ENCODE data around the gene NSL1. TPM values are rescaled to one million over a fixed set of nuclear protein-coding genes. Genes with fewer than 3 reads are reported as not detected.

The NSL1 gene
- total RNA-seq, 1 experiment from 2014 or later: 42.5 TPM

DNA sequence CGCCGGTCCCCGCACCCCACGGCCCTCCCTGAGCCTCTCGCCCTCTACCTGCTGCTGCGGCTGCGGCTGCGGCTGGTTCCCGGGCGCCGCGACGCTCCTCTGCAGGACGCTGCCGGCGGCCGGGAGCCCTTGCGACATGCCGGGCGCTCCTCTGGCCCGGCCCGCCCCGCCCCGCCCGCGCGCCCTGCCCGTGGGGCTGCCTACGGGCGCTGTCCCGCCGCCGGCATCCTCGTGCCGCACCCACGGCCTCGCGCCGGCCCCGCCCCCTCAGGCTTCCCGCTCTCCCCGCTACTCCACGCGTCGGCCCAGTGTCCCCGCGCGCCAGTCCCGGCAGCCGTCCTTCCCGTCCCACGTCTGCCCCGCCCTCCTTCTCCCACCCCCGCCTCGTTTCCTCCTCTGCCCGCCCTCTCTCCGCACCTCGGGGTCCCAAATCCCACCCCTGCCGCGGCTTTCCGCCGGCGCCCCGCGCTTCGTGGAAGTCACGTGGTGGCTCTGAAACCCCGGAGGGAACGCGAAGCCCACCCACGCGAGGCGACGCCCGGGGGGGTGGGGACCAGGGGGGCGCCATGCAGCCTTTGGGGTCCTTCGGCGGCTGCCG lies 91.9 kb downstream of the NSL1 start, which contains the start of gene BATF3:
Gene BATF3 (minus strand): TSS at position 216 of the 598 bp plus-strand sequence. CDS start 78 bp downstream, at position 138.
- in situ Hi-C loops (cut with HindIII; ENCODE audit: low pct_unique_long_range_greater_than_20kb, low sequenced_read_pairs): no loop called here
- peak; percentile 21 for DNase-seq (ENCODE audit: low read depth, low spot score)

DNA sequence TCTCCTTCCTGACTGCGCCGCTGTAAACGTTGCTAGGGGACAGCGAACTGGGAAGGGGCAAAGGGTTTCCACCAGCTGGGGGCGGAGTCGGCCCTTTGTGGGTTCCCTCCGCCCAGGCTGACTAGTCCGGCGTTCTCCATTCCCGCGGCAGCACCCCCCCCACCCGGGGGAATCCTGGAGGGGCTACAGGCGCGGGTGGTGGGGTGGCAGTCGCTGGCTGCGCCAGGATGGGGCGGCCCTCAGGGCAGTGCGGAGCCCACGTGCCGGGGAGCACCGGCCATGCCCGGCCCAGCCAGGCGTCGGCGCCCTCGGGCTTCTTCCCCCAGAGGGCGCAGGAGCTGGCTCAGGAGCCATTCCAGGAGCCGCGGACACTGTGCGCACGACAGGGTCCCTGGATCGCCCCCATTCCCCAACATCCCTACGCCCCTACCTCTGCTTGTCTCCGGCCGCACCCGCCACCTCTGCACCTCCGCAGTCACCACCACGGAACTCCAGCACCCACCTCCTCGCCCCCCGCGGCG lies 92.4 kb downstream of the NSL1 start:
- in situ Hi-C loops (cut with HindIII; ENCODE audit: low pct_unique_long_range_greater_than_20kb, low sequenced_read_pairs): no loop called here
- DNase-seq (ENCODE audit: low read depth, low spot score): peak; percentile 54

DNA sequence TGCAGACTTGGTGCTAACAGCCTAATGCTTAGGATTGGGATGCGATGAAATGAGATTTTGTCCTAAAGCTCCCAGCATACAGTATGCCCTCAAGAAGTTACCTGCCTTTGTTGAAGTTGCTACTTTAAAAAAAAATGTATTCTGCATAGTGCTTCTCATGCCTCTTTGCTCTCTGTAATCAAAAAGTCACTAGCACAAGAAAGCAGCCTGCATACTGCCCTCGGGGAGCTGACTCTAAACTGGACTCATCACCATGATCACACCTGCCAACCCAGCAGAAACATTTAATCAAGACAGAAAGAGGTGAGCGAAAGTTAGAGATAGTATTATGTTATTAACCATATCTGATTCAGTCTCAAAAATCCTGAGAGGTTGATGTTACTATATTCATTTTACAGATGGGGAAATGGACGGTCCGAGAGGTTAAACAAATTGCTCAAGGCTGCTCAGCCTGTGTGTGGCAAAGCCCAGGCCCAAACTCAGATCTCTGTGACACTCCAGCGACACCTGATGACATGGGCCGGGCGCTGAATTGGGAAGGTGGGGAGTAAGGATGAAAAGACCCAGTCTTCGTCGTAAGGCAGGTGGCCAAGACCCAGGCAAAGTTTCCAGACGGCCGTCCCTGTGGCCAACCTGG lies 93.0 kb downstream of the NSL1 start:
- in situ Hi-C loops (cut with HindIII; ENCODE audit: low pct_unique_long_range_greater_than_20kb, low sequenced_read_pairs): no loop called here
- DNase-seq (ENCODE audit: low read depth, low spot score): no peak

DNA sequence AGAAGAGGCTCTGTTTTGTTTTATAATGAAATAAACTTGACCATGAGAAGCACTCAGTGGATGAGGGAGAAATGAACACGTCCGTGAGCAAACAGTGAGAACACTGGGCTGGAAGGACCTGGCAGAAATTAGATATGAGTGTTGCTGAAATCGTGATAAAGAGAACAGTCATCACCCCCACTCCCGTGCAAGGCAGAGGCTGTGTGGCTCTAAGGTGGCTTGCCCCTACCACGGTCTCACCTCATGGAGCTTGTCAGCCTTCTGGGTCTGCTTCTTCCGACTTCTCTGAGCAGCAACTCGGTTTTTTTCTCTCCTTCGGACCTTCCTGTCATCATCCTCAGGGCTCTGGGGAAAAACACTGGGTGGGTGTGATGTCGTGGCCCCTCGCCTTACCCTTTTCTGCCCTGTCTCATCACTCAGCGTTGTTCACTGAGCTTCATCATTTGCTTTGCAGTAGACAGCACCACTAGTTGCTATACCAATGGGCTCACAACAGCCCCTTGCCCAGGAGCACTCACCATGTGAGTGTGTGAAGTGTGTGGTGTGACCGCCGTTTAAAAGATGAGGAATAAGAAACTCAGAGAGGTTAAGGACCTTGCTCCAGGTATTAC lies 94.8 kb downstream of the NSL1 start:
- no peak for DNase-seq (ENCODE audit: low read depth, low spot score)
- in situ Hi-C loops (cut with HindIII; ENCODE audit: low pct_unique_long_range_greater_than_20kb, low sequenced_read_pairs): no loop called here

DNA sequence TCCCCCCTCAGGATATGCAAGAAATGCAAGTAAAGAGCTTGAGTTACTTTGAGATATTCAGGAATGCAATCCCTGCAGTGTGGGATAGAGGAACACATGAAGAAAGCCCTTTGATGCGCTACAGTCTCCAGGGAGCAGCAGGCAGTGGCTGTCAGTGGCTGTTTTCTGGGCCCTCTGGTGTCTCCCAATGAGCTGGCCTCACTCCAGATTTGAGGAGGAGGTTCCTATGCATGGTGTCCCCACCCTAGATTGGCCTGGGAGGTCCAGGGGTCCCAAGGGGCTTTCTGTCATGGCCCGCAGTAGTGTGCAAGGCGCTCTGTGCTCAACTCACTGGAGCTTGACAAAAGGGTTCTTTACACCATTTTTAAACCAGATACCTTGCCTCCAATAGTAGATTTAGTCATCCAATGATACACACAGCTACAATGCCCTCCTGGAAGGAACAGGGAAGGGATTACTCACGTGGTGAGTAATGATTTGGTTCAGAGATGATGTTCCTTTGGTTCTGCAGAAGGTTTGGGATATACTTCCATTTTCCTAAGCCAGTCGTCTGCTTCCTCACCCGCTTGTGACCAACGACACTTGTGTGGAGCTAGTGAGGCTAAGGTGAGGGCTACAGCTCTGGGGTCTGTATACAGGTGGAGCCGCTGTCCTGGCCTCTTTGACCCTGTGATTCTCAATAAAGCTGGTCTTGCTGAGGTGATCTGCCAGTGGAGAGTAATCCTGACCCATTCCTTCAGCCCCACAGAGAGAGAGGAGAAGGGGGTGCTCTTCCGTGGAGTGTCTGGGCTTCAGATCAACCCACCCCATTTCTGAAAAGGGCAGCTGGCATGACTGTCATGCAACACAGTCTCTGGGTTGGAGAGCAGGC lies 98.6 kb downstream of the NSL1 start:
- in situ Hi-C loops (cut with HindIII; ENCODE audit: low pct_unique_long_range_greater_than_20kb, low sequenced_read_pairs): no loop called here
- DNase-seq (ENCODE audit: low read depth, low spot score): no peak

DNA sequence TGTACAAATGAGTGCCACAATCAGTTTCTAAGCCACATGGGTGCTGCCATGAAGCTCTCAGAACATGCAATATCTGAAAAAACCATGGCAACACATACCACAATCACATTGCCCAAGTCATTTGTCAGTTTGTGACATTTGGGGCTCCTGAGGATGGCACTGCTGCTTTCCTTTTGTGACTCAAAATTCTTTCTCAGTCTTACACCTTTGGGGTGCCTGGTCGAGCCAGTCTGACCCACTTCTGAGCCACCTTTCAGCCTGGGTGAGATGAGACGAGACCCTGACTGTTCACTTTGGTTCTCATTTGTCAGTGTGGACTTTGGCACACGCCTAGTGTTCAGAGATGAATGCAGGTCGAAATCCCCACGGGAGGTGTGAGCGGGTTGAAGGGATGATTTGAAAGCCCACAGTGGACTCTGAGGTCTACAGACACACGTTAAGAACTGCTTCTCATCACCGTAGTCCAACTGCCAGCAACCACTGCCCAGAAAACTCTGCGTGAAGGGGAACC lies 100.0 kb downstream of the NSL1 start:
- no peak for DNase-seq (ENCODE audit: low read depth, low spot score)
- in situ Hi-C loops (cut with HindIII; ENCODE audit: low pct_unique_long_range_greater_than_20kb, low sequenced_read_pairs): no loop called here

DNA sequence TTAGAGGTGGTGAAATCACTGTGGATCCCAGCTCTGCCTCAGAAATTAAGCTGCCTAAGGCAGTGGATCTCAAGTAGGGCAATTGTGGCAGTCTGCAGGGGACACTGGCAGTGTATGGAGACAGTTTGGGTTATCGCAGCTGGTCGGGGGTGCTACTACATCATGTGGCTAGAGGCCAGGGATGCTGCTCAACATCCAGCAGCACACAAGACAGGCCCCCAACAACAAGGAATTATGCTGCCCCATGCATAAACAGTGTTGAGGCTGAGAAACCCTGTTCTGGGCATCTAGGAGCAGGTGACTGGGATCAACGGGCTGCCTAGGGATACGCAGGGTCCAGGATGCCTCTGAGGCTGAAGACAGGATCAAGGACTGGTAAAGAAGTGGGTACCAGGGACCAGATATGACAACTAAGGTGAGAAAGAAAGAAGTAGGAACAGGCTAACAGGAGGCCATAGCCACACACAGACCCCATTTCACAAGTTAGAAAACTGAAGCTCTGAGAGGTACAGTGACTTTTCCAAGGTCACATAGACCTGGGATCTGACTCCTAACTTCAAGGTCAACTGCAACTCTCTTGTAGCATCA lies 100.7 kb downstream of the NSL1 start:
- in situ Hi-C loops (cut with HindIII; ENCODE audit: low pct_unique_long_range_greater_than_20kb, low sequenced_read_pairs): no loop called here
- no peak for DNase-seq (ENCODE audit: low read depth, low spot score)

DNA sequence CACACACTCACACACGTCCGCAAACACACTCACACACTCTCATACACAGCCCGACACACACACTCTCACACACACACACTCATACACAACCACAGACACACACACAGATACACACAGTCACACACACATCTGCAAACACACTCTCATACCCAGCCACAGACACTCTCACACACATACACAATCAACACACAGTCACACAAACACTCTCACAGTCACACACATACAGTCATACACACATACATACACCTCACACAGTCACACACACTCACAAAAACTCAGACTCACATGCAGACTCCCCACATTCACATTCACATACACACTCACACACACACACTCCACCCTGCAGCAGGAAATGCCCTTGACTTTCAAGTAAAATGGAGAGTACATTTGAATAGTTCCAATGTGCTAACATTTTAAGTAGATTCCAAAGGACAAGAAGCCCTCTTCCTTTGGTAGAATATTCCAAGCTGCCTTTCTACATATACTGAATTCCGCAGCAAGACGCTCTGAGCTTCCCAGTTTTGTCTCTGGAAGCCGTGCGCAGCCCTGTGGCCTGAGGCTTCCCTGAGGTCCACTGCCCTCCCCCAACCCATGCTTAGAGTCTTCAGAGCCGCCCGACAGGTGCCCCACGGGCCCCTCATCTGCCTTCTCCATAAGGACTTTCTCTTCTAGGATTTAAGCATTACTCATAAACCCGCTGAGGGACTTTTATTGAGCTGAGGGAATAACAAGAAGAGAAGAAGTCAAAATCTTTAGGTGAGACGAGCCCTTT lies 101.6 kb downstream of the NSL1 start:
- no peak for DNase-seq (ENCODE audit: low read depth, low spot score)
- in situ Hi-C loops (cut with HindIII; ENCODE audit: low pct_unique_long_range_greater_than_20kb, low sequenced_read_pairs): no loop called here

DNA sequence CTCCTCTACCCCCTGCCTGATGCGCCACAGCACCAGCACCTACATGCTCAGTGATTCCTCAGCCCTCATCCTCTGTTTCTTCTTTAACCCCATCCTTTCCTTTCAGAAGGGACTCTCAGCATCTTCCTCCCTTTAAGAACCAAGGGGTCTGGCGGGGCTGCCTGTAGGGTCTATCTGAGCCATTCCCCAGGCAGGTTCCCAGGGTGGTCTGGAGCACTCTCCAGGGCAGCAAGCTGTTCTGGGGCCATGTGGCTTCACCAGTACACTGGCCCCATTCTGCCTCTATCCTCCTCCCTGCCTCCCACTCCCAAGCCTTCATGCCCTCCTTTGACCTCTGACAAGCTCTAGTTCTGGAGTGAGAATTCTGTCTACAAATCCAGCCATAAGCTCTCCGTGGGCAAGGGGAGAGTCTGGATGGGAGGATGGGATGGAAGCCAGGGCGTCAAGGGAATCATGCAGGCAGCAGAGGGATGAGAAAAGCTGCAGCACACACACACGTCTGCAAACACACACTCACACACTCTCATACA lies 102.3 kb downstream of the NSL1 start:
- in situ Hi-C loops (cut with HindIII; ENCODE audit: low pct_unique_long_range_greater_than_20kb, low sequenced_read_pairs): no loop called here
- no peak for DNase-seq (ENCODE audit: low read depth, low spot score)

DNA sequence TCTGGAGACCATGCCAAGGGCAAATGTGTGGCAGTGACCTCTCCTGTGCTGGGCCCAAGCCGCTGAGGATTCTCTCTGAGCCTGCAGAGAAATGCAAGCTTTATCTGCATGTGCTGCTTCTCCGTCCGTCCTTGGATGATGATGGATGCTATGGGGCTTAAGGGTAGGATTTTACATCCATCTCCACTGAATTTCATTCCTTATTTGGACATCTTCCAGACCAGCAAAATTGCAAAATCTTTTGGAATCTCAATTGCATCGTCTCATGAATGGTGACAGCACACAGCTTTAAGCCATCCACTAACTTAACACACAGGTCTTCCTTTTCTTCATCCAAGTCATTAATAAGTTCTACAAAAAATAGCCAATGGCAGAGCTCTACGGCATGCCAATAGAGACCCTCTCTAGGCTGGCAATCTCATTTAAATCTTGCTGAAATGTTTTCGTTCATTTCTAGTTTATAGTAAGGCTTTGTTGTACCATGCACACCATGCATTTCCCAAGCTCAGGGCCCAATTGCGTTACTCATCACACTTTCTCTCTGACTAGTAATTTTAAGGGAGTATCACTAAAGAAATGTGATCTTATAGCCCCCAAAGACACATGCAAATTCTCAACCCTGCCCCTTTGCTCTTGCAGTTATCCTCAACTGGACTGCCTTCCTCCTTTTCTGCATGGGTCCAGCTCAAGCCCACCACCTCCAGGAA lies 103.1 kb downstream of the NSL1 start:
- in situ Hi-C loops (cut with HindIII; ENCODE audit: low pct_unique_long_range_greater_than_20kb, low sequenced_read_pairs): no loop called here
- DNase-seq (ENCODE audit: low read depth, low spot score): no peak

DNA sequence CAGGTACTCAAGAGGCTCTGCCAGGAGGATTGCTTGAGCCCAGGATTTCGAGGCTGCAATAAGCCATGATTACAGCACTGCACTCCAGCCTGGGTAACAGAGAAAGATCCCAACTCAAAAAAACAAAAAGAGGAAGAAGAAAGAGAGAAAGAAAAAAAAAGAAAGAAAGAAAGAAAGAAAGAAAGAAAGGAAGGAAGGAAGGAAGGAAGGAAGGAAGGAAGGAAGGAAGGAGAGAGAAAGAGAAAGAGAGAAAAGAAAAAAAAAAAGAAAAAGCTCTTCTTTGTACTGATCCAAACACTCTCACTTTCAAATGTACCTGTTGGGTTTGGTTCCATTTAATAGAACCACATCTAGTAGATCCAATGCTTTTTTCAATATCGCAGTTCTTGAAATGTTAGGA lies 103.8 kb downstream of the NSL1 start:
- in situ Hi-C loops (cut with HindIII; ENCODE audit: low pct_unique_long_range_greater_than_20kb, low sequenced_read_pairs): no loop called here
- no peak for DNase-seq (ENCODE audit: low read depth, low spot score)

DNA sequence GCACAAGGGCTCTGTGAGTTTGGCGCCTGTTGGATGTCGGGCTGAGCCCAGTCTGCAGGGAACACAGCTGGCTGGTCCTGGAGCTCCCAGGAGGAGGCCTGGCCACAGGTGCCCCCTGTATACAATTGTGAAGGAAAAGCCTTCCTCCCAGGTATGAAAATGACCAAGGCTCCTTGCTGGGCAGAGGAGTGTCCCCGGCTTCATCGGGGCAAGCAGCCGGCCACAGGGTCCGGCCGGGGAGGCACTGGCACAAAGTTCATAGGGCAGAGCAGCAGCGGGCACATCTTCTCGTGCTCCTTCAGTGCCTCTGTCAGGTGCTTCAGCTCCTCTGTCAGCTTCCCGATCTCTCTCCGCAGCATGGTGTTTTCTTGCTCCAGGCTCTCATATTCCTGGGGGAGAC lies 105.0 kb downstream of the NSL1 start:
- in situ Hi-C loops (cut with HindIII; ENCODE audit: low pct_unique_long_range_greater_than_20kb, low sequenced_read_pairs): no loop called here
- no peak for DNase-seq (ENCODE audit: low read depth, low spot score)

DNA sequence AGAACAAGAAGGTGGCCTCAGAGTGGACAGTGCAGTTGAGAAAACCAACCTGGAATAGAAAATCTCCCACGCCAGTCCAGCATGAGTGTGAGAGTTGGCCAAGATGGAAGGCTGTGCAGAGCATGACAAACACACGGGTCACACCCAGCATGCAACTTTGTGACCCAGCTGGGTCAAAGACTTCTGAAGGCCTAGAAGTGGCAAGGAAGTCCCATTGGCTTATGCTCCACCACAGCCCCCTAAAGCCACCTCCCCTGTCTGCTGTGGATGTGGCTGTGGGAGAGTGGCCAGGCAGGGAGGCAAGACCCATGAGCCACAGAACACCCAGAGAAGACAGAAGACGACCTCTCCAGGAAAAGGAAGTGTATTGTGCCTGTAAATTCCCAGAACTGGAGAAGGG lies 105.5 kb downstream of the NSL1 start:
- no peak for DNase-seq (ENCODE audit: low read depth, low spot score)
- in situ Hi-C loops (cut with HindIII; ENCODE audit: low pct_unique_long_range_greater_than_20kb, low sequenced_read_pairs): no loop called here

DNA sequence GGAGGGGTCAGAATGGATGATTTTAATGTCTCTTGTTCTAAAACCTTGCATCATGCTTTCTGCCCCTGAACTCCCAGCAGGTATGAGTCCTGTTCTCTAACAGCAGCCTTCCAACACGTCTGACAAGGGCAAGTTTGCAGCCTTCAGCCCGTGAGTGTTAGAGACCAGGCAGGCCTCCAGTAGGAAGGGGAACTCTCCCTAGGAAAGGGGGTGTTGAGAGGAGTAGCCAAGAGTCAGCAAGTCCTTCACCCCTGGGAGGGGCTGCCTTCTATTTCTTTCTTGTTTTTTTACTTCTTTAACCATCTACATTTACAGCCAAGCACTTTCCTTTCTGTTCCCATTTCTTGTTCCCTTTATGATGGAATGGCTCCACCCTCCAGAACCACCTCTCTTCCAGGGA lies 106.1 kb downstream of the NSL1 start:
- no peak for DNase-seq (ENCODE audit: low read depth, low spot score)
- in situ Hi-C loops (cut with HindIII; ENCODE audit: low pct_unique_long_range_greater_than_20kb, low sequenced_read_pairs): no loop called here

DNA sequence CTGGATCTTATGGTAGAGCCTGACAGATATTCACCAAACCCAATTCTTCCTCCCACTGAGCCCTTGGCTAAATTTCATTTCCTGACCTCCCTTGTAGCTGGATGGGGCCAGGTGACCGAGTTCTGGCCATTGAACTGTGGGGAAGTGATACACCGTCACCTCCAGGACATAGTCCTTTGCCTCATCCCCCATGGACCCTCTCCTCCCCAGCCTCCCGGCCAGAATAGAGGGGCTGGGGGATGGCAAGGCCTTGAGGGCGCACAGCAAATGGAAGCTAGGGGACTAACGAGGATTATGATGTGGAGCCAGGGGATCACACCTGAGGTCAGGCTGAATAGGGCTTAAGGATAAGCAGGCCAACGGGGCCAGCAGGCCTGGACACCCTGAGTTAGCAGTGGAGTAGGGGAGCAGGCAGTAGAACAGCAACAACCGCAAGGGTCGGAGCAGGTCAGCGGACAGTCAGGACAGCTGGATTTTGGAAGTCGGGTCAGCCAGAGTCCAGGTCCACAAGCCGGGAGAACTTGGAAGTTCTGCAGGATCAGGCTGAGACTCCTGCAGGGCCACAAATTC lies 107.0 kb downstream of the NSL1 start:
- in situ Hi-C loops (cut with HindIII; ENCODE audit: low pct_unique_long_range_greater_than_20kb, low sequenced_read_pairs): no loop called here
- DNase-seq (ENCODE audit: low read depth, low spot score): no peak

DNA sequence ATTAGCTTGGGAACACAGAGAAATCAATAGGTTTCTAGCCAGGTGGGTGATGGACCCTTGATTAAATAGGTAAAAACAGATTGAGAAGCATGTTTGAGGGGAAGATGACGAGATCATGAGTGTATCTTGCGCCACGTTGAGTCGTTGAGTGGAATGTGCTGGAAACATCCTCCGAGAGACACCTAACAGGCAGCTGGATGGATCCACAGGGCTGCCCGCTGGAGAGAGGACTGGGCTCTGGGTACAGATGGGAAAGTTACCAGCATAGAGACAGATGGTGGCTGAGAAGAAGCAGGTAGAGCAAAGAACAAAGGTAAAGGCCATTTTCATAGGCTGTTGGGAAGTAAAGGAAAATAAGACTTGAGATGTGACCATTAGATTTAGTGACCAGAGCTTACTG lies 107.5 kb downstream of the NSL1 start:
- in situ Hi-C loops (cut with HindIII; ENCODE audit: low pct_unique_long_range_greater_than_20kb, low sequenced_read_pairs): no loop called here
- no peak for DNase-seq (ENCODE audit: low read depth, low spot score)

Data from SK-MEL-5 (cell line).